Stimulated activated naive B cell treated with anti-CD40 and anti-IgM and Interleukin-4, amounts not matched to agents 10 μg/mL and 1 μg/mL and 100 μg/mL, for 72 hours (primary cell): Measurements from ENCODE around the gene DDR2.

Experiments
- ATAC-seq, 2 donors: fragments of 150-1000 bp; cut with Tn5 transposase; replicated peaks; 2 replicates each; pipeline ENCODE4 v1.10.0; 2021; ENCODE audit warnings: moderate library complexity in 1 of 2
- DNase-seq: peaks from one replicate; pipeline ENCODE4 v3.0.0; 2021
- H3K27ac Mint-ChIP-seq: one replicate; pipeline ENCODE4 v1.8.0; 2022; ENCODE audit warnings: mild to moderate bottlenecking, mixed read lengths
- H3K27me3 Mint-ChIP-seq, 2 donors: one replicate each; pipeline ENCODE4 v1.8.0; 2022; ENCODE audit warnings: mixed read lengths in 2 of 2
- H3K36me3 Mint-ChIP-seq, 2 donors: one replicate each; pipeline ENCODE4 v1.8.0; 2022; ENCODE audit warnings: mixed read lengths in 2 of 2, mild to moderate bottlenecking in 1 of 2
- H3K4me1 Mint-ChIP-seq, 2 donors: one replicate each; pipeline ENCODE4 v1.8.0; 2022; ENCODE audit warnings: mixed read lengths in 2 of 2, mild to moderate bottlenecking in 1 of 2
- H3K4me3 Mint-ChIP-seq, 2 donors: one replicate each; pipeline ENCODE4 v1.8.0; 2022; ENCODE audit warnings: mild to moderate bottlenecking in 2 of 2, mixed read lengths in 2 of 2, moderate library complexity in 1 of 2
- H3K9me3 Mint-ChIP-seq, 2 donors: one replicate each; pipeline ENCODE4 v1.8.0; 2022; ENCODE audit warnings: mixed read lengths in 2 of 2, mild to moderate bottlenecking in 1 of 2

Gene DDR2

GRCh38 chr1:162689745-162690671, 57.7 kb downstream of the DDR2 start:
- Mint-ChIP-seq H3K4me1 (no peaks in the 10 kb centered on the region), H3K27ac (no peak overlapping the region), H3K4me3 (no peak overlapping the region), H3K9me3 (no peaks in the 10 kb centered on the region), H3K27me3 (peaks cover 13 to 20% of the 10 kb centered on the region in 2 donors), H3K36me3 (no peaks in the 10 kb centered on the region)
- DNase-seq (no peak), ATAC-seq (no peak)

- Mint-ChIP-seq H3K4me1 (no peaks in the 10 kb centered on the region), H3K9me3 (no peaks in the 10 kb centered on the region), H3K27me3 (peaks cover 13 to 20% of the 10 kb centered on the region in 2 donors), H3K4me3 (no peak overlapping the region), H3K27ac (no peak overlapping the region), H3K36me3 (no peaks in the 10 kb centered on the region)
- DNase-seq (no peak), ATAC-seq (no peak)
These were observed 58.6 kb downstream of the DDR2 start for GRCh38 chr1:162690672-162691434.

GRCh38 chr1:162691999-162692575, 59.8 kb downstream of the DDR2 start:
- Mint-ChIP-seq H3K4me1 (no peaks in the 10 kb centered on the region), H3K36me3 (no peaks in the 10 kb centered on the region), H3K27me3 (peaks cover 18 to 26% of the 10 kb centered on the region in 2 donors)

DNA sequence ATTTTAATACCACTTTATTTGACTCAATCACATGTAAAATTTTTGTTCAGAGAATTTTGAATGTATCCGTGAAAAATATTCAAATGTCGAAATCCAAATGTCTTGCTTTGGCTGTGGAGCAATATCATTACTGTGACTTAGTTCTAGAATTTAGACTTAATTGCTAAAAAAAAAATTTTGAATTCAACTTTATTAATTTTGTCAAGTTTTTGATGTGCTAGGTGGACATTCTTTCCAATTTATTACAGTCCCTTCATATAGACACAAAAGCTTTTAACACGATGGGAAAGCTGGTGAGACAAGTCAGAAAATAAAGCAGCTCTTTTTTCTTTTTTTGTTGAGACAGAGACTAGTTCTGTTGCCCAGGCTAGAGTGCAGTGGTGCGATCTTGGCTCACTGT, 62.6 kb downstream of the DDR2 start:
- ATAC-seq, result no peak
- H3K4me1 Mint-ChIP-seq, result no peaks in the 10 kb centered on the region
- peaks cover 12 to 13% of the 10 kb centered on the region in 2 donors for H3K27me3 Mint-ChIP-seq
- no peak overlapping the region for H3K27ac Mint-ChIP-seq
- no peaks in the 10 kb centered on the region for H3K36me3 Mint-ChIP-seq
- no peak for DNase-seq
- H3K9me3 Mint-ChIP-seq, result no peaks in the 10 kb centered on the region
- H3K4me3 Mint-ChIP-seq, result no peak overlapping the region

More at GRCh38 chr1:162691999-162692575, 59.8 kb downstream of the DDR2 start:
- H3K9me3 Mint-ChIP-seq, result no peaks in the 10 kb centered on the region
- no peak overlapping the region for H3K27ac Mint-ChIP-seq
- no peak overlapping the region for H3K4me3 Mint-ChIP-seq
- ATAC-seq (no peak), DNase-seq (no peak)

DNA sequence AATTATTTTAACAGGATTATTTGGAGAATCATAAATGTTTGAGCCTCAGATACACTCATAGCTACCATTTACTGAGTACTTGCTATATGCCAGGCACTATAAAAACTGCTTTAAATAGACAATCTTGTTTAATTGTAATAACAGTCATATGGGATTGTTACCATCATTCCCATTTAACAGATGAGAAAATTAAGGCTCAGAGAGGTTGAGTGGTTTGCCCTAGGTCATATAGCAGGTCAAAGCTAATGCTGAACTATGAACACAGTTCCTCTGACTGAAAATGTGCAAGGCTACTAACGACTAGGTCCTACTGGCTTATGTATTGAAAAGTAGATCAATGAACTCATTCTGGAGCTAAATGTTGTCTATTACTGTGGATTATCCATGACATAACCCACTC, 63.4 kb downstream of the DDR2 start:
- Mint-ChIP-seq H3K4me3 (no peak overlapping the region), H3K4me1 (no peaks in the 10 kb centered on the region), H3K27ac (no peak overlapping the region), H3K36me3 (no peaks in the 10 kb centered on the region), H3K27me3 (peaks cover 12 to 13% of the 10 kb centered on the region in 2 donors), H3K9me3 (no peaks in the 10 kb centered on the region)
- no peak for DNase-seq
- no peak for ATAC-seq

DNA sequence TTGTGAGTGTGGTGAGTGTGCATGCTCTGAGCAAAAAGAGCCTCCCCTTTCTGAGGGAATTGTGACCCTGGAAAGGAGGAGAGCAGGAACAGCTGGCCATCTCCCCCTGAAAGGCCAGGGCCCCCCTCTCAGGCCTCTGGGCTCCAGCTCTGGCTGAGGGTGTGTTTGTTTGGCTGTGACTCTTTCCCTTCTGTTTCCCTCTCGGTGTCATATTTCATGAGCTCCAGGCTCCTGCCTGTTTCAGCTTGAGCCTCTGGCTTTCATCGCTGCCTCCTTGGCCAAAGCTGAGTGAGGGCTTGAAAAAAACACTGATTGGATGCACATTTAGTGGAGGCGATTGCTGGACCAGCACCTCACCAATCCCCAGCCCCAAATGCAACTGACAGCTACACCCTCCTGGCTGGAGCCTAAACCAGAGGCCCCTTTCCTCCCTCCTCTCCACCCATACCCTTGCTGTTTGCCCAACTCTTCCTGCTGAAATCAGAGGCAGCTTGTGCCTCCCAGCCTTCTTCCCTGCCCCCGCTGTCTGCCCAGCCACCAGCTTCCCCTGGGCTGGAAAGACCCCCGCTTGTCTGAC, 64.1 kb downstream of the DDR2 start:
- Mint-ChIP-seq H3K27me3 (peaks cover 10 to 12% of the 10 kb centered on the region in 2 donors), H3K4me1 (no peaks in the 10 kb centered on the region)

GRCh38 chr1:162697140-162697895, 65.1 kb downstream of the DDR2 start:
- Mint-ChIP-seq H3K27ac (no peak overlapping the region), H3K4me3 (no peak overlapping the region), H3K9me3 (no peaks in the 10 kb centered on the region), H3K36me3 (no peaks in the 10 kb centered on the region), H3K4me1 (no peaks in the 10 kb centered on the region), H3K27me3 (peaks cover 6 to 12% of the 10 kb centered on the region in 2 donors)
- DNase-seq, result no peak
- no peak for ATAC-seq

More for the DNA sequence above, 64.1 kb downstream of the DDR2 start:
- no peak for ATAC-seq
- Mint-ChIP-seq H3K27ac (no peak overlapping the region), H3K36me3 (no peaks in the 10 kb centered on the region), H3K9me3 (no peaks in the 10 kb centered on the region), H3K4me3 (no peak overlapping the region)
- no peak for DNase-seq

GRCh38 chr1:162699366-162699765, 67.1 kb downstream of the DDR2 start:
- H3K4me1 Mint-ChIP-seq, result no peaks in the 10 kb centered on the region
- DNase-seq, result no peak
- H3K36me3 Mint-ChIP-seq, result no peaks in the 10 kb centered on the region
- ATAC-seq, result no peak
- H3K9me3 Mint-ChIP-seq, result no peaks in the 10 kb centered on the region
- no peak overlapping the region for H3K4me3 Mint-ChIP-seq
- no peak overlapping the region for H3K27ac Mint-ChIP-seq
- peaks cover 6 to 8% of the 10 kb centered on the region in 2 donors for H3K27me3 Mint-ChIP-seq

GRCh38 chr1:162700131-162700530, 67.9 kb downstream of the DDR2 start:
- Mint-ChIP-seq H3K27ac (no peak overlapping the region), H3K4me1 (no peaks in the 10 kb centered on the region), H3K9me3 (no peaks in the 10 kb centered on the region), H3K4me3 (no peak overlapping the region), H3K36me3 (no peaks in the 10 kb centered on the region), H3K27me3 (peaks cover 6% of the 10 kb centered on the region in 2 donors)
- DNase-seq (no peak), ATAC-seq (no peak)

- DNase-seq (no peak), ATAC-seq (no peak)
- Mint-ChIP-seq H3K27me3 (peaks cover 6% of the 10 kb centered on the region in 2 donors), H3K36me3 (no peaks in the 10 kb centered on the region), H3K4me3 (no peak overlapping the region), H3K4me1 (no peaks in the 10 kb centered on the region), H3K9me3 (no peaks in the 10 kb centered on the region), H3K27ac (no peak overlapping the region)
These were observed 69.0 kb downstream of the DDR2 start for GRCh38 chr1:162701286-162701685.

GRCh38 chr1:162702628-162703027, 70.4 kb downstream of the DDR2 start:
- DNase-seq, result no peak
- Mint-ChIP-seq H3K9me3 (no peaks in the 10 kb centered on the region), H3K27me3 (no peaks in the 10 kb centered on the region), H3K4me1 (no peaks in the 10 kb centered on the region), H3K36me3 (no peaks in the 10 kb centered on the region), H3K4me3 (no peak overlapping the region), H3K27ac (no peak overlapping the region)
- no peak for ATAC-seq

- no peak overlapping the region for H3K4me3 Mint-ChIP-seq
- H3K4me1 Mint-ChIP-seq, result no peaks in the 10 kb centered on the region
- DNase-seq (no peak), ATAC-seq (no peak)
- no peaks in the 10 kb centered on the region for H3K27me3 Mint-ChIP-seq
- H3K27ac Mint-ChIP-seq, result no peak overlapping the region
- H3K36me3 Mint-ChIP-seq, result no peaks in the 10 kb centered on the region
- no peaks in the 10 kb centered on the region for H3K9me3 Mint-ChIP-seq
These were observed 71.4 kb downstream of the DDR2 start for GRCh38 chr1:162703708-162704107.

DNA sequence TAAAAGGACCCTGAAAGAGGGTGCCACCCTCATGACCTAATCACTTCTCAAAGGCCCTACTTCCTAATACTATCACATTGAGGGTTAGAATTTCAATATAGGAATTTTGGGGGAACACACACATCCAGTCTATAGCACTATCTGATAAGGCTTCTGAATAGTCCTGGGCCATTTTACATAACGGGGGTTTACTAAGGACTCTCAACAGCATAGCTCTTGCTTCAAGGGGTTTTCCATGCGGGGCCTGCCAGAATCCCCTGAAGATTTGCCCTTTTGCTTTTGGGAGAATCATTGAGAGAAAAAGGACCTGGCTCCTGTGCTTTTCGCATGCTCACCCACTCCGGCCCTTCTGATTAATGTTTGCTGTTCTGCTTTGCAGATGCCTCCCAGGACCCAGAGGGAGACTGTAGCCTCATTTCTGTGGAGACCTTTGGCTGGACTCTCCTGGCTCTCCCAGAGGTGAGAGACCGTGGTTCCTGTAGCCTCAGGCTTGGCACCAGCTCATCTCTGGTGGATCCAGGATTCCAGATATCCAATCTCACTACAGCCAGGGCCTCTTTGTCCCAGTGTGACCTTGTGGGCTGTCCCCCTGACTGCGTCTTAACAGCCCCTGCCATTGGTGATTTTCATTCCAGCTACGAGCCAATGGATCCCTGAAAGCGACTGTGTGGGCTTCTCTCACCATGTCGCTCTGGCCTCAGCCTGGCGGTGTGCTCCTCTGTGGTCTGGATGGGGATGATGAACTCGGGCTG, 72.6 kb downstream of the DDR2 start:
- Mint-ChIP-seq H3K36me3 (no peaks in the 10 kb centered on the region), H3K4me3 (no peak overlapping the region), H3K4me1 (no peaks in the 10 kb centered on the region), H3K27me3 (peaks cover 5 to 7% of the 10 kb centered on the region in 2 donors), H3K9me3 (no peaks in the 10 kb centered on the region), H3K27ac (no peak overlapping the region)
- DNase-seq, result no peak
- peak; percentile 48 to 57 for ATAC-seq
